Bone marrow (tissue), 2 donors: ENCODE results near the gene GLT1D1.

Experiments used
- DNase-seq, 2 donors: peaks; one replicate each; lab custom pipeline; 2025; lab: John Stamatoyannopoulos, UW

Gene GLT1D1

DNA sequence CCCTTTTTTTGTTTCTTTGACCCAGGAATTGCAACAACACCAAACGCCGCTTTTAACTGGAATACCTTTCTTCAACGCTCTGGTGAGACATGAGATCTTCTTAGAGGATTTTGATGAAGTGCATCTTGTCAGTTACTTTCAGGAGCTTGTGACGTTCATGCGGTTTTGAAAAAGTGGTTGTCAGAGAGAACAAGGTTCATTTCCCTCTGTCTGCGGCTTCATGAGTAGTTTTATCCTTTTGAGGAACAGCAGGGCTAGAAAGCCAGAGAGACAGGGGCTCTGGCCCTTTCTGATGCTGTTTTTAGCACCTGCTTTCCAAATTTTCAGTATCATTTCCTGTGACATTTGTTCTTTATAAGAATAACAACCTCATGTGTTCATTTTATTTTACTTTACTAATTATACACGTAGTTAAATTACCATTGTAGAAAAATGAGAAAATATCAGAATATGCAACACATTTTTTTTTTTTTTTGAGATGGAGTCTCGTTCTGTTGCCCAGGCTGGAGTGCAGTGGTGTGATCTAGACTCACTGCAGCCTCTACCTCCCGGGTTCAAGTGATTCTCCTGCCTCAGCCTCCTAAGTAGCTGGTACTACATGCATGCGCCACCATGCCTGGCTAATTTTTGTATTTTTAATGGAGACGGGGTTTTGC lies 61.8 kb downstream of the GLT1D1 start:
- DNase-seq, result no peak

DNA sequence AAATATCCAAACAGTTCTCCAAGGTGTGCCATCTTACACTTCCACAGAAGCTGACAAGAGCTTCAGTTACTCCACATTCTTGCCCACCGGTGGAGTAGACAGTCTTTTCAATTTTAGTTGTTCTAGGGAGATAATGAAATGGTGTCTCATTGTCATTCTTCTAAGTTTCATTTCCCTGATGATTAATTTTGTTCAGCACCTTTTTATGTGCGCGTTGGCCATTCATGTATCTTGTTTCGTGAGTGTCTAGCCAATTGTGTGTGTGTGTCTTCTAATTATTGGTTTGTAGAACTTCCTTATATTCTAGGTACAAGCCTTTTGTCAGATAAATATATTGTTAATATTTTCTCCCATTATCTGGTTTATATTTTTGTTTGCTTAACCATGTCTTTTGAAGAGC lies 63.1 kb downstream of the GLT1D1 start:
- DNase-seq, result no peak

- no peak for DNase-seq
Measured at GRCh38 chr12:128918481-128919260, 65.4 kb downstream of the GLT1D1 start.

GRCh38 chr12:128920468-128920867 lies 67.2 kb downstream of the GLT1D1 start:
- no peak for DNase-seq

DNA sequence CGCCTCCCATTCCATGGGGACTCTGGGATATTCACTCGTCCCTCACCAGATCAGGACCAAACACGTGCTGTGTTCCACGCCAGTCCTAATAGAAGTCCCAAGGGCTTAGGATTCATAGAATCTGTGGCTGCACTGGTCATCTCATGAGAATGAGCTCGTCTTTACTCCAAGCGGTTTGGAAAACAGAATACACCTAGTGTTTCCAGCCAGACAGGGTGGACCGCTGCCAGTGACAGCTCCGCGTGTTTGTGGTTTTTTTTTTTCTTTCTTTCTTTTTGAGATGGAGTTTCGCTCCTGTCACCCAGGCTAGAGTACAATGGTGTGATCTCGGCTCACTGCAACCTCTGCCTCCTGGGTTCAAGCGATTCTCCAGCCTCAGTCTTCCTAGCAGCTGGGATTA lies 75.1 kb downstream of the GLT1D1 start:
- DNase-seq, result no peak

DNA sequence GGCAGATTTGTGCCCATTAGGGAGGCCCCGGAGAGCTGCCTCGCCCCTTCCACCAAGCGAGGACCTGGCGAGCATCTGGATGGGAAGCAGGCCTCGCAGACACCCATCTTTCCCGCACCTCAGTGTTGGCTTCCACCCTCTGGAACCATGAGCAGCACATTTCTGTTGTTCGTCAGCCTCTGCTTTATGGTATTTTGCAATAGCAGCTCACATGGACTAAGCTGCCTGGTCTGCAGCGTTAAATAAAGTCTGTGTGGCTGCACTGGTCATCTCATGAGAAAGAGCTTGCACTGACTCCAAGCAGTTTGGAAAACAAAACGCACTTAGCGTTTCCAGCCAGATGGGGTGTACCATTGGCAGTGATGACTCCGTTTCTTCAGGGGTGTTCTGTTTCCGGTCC lies 75.8 kb downstream of the GLT1D1 start:
- no peak for DNase-seq

DNA sequence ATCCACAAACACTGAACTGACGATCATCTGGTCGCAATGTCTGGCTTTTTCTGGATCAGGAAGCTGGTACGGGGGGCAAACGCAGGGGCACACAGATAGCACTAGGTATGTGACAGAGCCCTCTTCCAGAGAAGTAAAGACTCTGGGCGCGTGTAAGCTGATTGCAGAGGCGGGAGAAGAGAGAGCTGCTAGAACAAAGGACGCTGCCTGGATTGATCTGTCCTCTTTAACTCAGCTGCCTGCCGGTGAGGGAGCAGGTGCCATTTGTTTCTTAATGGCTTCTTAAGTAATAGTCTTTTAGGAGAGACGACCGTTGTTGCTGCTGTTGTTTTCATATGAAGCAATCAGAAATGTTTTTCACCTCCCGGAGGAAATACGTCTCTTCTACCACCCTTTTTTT lies 77.3 kb downstream of the GLT1D1 start:
- no peak for DNase-seq

DNA sequence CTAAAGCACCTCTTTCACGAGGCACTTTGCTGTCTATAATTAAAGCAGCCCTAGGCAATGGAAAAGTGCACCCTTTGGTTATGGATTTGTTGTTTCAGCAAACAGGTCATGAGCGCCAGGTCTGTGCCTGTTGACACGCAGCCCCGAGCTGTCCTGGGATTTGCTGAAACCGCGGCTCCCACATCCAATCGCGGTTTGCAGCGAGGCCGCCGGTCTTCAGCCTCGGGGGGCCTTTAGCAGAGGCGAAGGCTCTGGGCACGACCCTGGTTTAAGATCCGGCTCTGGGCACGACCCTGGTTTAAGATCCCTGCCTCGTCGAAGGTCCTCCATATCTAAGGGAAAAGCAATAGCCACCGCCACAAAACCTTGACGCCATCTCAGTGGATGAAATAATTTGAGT lies 79.2 kb downstream of the GLT1D1 start:
- no peak for DNase-seq

DNA sequence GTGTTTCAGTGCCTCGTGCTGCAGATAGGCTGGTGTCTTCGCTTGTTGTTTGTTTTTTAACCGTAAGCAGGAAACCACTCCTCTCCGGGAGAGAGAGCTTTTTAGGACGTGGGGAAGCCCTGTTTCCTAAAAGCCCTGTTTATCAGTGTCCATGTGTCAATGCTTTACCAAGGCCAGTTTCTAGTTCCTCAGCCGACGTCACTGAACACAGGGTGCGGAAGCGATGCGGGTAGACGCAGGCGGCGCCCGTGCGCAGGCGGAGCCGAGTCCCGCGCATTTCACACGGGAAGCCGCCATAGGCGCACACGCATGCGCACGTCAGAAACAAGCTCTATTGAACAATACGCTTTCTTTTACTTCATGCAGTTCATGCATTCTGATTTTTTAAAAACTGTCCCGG lies 79.8 kb downstream of the GLT1D1 start:
- no peak for DNase-seq

DNA sequence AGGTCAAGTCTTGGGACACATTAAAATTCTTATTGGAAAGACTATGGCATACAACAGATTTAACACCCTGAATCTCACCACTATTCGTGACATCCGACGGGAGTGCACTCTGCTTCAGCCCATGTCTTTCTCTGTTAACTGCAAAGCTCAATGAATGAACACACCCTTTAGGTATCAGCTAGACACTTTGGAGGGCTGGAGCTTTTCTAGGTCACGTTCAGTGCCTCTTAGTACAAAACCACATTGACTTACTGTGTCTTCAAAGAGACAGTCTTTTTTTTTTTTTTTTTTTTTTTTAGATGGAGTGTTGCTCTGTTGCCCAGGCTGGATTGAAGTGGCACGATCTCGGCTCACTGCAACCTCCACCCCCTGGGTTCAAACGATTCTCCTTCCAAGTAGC lies 80.6 kb downstream of the GLT1D1 start:
- no peak for DNase-seq

DNA sequence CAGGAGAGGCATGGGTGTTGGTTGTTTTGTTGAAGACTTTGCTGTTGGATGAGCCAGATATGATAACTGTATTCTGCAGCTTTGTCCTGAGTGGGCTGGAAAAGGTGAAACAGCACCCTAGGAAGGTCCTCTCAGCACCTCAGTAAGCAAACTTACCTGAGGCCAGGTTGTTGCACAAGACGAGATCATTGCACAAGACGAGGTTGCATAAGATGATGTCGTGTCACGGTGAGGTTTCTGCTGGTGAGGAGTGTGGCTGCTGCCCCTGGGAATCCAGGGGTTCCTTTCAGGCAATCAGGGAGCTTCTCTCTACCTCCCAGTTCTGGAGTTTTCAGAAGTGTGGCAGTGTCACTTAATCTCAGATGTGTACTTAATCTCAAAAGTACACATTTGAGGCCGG lies 85.6 kb downstream of the GLT1D1 start:
- no peak for DNase-seq

GRCh38 chr12:128940090-128940888 lies 87.0 kb downstream of the GLT1D1 start:
- DNase-seq, result no peak

GRCh38 chr12:128940974-128941373 lies 87.7 kb downstream of the GLT1D1 start:
- DNase-seq, result no peak

GRCh38 chr12:128942960-128943477 lies 89.7 kb downstream of the GLT1D1 start:
- no peak for DNase-seq

DNA sequence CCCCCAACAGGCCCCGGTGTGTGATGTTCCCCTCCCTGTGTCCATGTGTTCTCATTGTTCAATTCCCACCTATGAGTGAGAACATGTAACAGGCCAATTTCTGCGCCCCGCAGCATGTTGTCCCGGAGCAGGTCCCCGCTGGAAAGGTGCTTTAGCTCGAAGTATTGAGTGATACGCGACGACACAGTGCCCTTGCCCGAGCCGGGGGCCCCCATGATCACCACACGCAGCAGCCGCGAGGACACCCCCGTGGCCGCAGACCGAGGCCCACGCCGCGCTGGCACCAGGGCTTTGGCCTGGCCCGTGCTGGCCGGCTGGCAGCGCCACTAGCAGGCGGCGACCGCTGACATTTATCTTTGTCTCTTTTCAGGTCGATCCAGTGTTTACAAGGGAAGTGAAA lies 91.7 kb downstream of the GLT1D1 start:
- no peak for DNase-seq

- DNase-seq, result no peak
Measured at GRCh38 chr12:128947209-128947608, 93.9 kb downstream of the GLT1D1 start.

- DNase-seq, result no peak
Measured at GRCh38 chr12:128949086-128949485, 95.8 kb downstream of the GLT1D1 start.

GRCh38 chr12:128951448-128951847 lies 98.2 kb downstream of the GLT1D1 start:
- DNase-seq, result no peak

GRCh38 chr12:128956755-128957154 lies 103.5 kb downstream of the GLT1D1 start:
- DNase-seq, result no peak

GRCh38 chr12:128959901-128960300 lies 106.6 kb downstream of the GLT1D1 start:
- no peak for DNase-seq

GRCh38 chr12:128961308-128961902 lies 108.1 kb downstream of the GLT1D1 start:
- DNase-seq, result no peak

DNA sequence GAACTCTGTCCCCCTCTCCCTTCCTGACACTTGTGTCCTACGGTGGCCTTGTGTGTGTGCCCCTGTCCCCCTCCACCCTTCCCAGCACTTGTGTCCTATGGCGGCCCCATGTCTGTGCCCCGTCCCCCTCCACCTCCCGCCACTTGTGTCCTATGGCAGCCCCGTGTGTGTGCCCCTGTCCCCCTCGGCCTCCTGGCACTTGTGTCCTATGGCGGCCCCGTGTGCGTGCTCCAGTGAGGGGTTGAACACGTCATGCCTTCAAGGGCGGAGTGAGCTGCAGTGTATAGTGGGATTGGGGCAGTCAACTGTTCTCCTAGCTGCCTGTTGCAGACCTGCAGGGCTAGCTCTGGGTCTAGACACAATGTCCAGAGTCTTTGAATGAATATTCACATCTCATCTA lies 108.7 kb downstream of the GLT1D1 start:
- no peak for DNase-seq
